GM19043 (cell line): ENCODE results near the gene HS3ST5.
"Not testable (repeated sequence)": the region's sequence is repeated elsewhere in the genome, so short reads cannot be mapped to it uniquely, and the experiment has no call there.

ENCODE experiments used
- ATAC-seq: cut with Tn5 transposase; IDR thresholded peaks from one replicate; pipeline ENCODE4 v1.9.1; 2021; ENCODE audit warnings: low read depth; ENCODE audit not compliant: unreplicated experiment

Gene HS3ST5

GRCh38 chr6:114062199-114062598 is 280.6 kb downstream of the HS3ST5 start:
- no peak for ATAC-seq

GRCh38 chr6:114061741-114062140 is 281.1 kb downstream of the HS3ST5 start:
- no peak for ATAC-seq

- ATAC-seq: no peak
Measured at GRCh38 chr6:114061116-114061515, 281.7 kb downstream of the HS3ST5 start.

DNA sequence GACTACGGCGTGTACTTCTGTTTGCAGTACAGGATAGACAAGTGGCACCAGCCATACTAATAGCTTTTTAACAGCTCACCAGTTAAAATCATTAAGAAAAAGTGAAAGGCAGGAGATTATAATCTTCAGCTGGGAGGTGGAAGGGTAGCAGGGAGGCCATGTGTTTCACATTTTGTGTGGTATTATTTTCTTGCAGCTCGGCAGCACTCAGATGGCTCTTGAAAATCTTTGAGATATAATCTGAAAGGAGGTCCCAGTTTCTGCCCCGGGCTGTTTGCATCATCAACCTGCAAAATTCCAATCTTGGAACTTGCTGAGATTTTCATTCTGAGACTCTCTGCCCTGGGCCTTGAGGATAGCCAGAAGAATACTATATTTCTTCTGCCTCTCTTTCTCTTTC is 284.4 kb downstream of the HS3ST5 start:
- no peak for ATAC-seq

GRCh38 chr6:114055763-114056162 is 287.1 kb downstream of the HS3ST5 start:
- ATAC-seq: no peak

DNA sequence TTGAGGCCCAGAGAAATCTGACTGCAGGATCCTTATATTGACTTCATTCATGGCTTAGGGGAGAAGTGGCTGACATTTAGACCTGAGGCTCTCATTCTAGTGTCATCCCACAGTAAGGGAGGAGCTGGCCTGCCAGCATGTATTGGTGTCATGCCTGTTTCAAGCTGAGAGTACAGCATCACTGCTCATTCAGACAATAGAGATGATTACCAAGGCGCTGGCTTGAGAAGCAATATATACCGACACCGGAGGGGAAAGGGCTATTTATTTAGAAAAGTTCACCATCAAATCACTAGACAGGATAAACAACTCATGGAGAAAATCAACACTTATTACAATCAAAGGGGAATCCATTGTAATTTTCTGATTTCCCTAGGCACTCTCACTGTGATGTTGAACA is 287.5 kb downstream of the HS3ST5 start:
- ATAC-seq: no peak

GRCh38 chr6:114053791-114054190 is 289.0 kb downstream of the HS3ST5 start:
- ATAC-seq: no peak

GRCh38 chr6:114052141-114052540 is 290.7 kb downstream of the HS3ST5 start:
- no peak for ATAC-seq

DNA sequence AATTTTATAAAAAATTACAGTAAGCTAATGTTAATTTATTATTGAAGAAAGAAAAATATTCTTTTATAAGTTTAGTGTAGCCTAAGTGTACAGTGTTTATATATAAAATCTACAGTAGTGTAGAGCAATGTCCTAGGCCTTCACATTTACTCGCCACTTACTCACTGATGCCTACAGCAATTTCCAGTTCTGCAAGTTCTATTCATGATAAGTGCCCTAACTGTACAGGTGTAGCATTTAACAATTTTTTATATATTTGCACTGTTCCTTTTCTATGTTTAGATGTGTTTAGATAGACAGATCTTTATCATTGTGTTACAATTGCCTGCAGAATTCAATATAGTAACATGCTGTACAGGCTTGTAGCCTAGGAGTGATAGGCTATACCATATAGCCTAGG is 291.8 kb downstream of the HS3ST5 start:
- ATAC-seq: no peak

- no peak for ATAC-seq
Measured at GRCh38 chr6:114049367-114049966, 293.4 kb downstream of the HS3ST5 start.

DNA sequence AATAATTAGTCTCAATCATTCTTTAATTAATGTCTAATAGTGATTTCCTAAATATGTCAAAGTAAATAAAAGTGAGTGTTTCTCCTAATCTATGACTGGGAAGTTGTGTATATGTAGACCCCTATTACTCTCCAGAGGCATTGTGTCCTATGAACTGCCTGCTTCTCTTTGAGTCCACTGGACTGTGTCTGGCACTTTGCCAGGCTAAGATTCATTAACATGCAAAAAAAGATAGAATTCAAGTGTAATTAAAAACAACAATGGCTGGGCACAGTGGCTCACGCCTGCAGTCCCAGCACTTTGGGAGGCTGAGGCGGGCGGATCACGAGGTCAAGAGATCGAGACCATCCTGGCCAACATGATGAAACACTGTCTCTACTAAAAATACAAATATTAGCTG is 298.3 kb downstream of the HS3ST5 start:
- ATAC-seq: not testable (repeated sequence)

GRCh38 chr6:114042267-114043016 is 300.4 kb downstream of the HS3ST5 start:
- ATAC-seq: no peak

- no peak for ATAC-seq
Measured at GRCh38 chr6:114040871-114041270, 302.0 kb downstream of the HS3ST5 start.

DNA sequence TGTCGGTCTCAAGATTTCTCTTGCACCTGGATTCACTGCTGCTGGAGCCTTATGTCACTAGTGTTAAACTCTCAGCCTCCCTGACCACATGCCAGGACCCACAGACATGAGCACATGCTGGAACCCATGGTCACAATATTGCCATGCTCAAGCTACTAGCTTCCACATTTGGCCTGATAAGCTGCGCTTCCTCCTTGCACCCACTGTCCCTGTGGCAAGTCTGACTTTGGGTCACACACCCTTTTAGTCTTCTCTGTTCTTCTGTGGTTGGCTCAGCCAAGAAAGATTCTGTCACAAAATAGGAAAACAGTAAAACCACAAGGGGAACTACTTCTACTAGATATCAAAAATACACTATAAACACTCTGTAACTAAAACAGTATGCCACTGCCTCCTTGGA is 303.0 kb downstream of the HS3ST5 start:
- ATAC-seq: no peak

DNA sequence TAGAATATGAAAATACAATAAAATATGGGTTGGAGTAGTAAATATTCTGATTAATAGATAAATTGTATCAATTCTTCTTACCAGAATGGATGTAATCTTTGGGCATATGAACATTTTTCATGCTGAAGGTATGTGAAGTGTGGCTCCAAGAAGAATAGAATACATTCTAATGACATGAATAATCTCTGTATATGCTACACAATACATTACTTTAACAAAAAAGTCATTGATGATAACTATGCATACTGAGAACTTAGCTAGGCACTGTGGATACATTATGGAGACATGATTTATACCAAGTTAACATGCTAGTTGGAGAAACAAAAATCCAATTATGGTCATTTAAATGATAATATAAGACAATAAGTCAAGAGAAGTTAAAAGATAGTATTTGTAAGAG is 309.2 kb downstream of the HS3ST5 start:
- no peak for ATAC-seq

DNA sequence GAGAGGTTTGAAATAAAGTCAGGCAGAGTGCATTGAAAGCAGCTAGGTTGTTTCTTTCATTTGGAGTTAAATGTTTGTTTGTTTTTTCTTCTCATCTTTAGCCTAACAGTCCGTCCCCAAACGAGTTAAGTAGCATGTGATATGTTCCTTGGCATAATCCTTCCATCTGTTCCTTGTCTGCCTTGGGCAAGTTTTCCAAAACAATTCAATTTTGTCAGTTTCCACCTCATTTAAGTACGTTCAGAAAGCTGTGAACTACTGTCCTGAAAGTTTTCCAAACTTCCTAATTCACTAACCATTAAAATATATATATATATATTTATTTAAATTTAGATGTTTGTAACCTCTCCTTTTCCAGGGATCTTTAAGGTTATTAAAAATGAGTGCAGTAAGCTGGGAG is 310.1 kb downstream of the HS3ST5 start:
- ATAC-seq: no peak

GRCh38 chr6:114030767-114031166 is 312.1 kb downstream of the HS3ST5 start:
- no peak for ATAC-seq

DNA sequence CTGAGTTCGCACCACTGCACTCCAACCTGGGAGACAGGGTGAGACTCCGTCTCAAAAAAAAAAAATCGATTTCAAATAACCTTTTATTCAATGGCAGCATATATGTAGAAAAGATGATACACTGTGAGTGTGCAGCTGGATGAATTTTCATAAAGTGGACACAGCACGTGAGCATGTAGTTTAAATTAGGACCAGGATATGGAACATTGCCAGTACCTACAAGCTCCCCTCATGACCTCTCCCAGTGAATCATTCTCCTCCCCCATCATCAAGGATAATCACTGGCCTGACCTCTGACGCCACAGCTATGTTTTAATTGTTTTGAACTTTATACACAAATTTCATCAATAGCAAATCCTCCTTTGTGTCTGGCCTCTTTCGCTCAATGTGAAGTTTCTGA is 318.1 kb downstream of the HS3ST5 start:
- ATAC-seq: no peak

DNA sequence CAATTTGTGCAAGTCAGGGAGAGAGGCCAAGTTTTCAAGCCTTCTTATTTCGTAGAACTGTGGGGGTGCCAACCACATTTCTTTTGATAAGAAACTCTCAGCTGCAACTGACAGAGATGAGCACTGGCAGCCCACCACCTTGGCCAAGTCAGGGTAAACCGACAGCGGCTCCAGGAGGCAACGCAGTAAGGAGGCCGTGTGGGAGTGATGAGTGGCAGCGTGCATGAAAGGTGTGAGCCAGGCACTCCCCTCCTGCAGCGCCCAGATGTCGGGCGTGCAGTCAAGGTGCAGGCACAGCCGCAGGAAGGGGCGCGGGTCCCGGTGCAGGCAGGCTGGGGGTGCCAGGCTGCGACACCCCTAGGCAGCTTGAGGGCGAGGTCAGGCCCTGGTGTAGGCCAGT is 322.6 kb downstream of the HS3ST5 start:
- ATAC-seq: no peak

- not testable (repeated sequence) for ATAC-seq
Measured at GRCh38 chr6:114017146-114017545, 325.7 kb downstream of the HS3ST5 start.

GRCh38 chr6:114014106-114014505 is 328.7 kb downstream of the HS3ST5 start:
- ATAC-seq: not testable (repeated sequence)

GRCh38 chr6:114011486-114011885 is 331.3 kb downstream of the HS3ST5 start:
- ATAC-seq: not testable (repeated sequence)
